GM21528 (cell line): ENCODE measurements around the gene GLUL.
A peak's percentile ranks its signal among the peaks of the same experiment; 100 is the strongest.

Experiments
- ATAC-seq: cut with Tn5 transposase; IDR thresholded peaks from one replicate; pipeline ENCODE4 v1.9.1; 2021; ENCODE audit warnings: mild to moderate bottlenecking, moderate library complexity; ENCODE audit not compliant: unreplicated experiment, low FRiP score

The GLUL gene

DNA sequence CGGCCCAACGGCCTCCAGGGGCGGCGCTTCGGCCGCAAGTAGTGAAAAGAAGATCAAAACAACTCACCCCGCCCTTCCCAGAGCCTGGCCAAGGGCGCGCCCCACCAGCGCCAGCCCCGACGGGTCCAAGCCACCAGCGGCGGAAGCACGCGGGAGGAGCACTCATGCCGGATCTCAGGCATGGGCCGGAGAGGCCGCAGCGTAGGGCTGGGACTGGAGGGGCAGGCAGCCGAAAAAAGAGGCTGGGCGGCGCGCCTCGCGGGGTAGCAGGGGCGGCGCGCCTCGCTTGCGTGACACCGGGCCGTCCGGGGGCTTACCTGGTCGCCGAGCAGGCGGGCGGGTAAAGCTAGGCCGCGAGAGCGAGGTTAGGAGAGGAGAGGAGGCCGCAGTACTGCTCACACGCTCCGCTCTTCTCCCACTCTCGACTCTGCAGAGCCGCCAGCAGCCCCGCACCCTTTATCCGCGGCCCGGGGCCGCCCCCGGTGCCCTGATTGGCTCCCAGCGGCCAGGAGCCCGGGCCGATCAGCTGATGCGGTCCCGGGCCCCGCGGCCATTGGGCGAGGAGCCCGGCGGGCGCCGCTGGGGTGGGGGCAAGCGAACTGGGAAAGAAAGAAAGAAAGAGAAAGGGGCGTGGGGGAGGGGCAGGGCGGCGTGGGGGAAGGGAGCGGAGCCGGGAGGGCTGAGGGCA, at the start of gene GLUL:
TSS of gene GLUL (minus strand) at position 429 of the 688 bp plus-strand sequence. CDS start 3,053 bp downstream, outside the sequence.
- peak; percentile 75 for ATAC-seq

- ATAC-seq: no peak
Observed at GRCh38 chr1:182438326-182438725, 46.7 kb upstream of the GLUL start.

DNA sequence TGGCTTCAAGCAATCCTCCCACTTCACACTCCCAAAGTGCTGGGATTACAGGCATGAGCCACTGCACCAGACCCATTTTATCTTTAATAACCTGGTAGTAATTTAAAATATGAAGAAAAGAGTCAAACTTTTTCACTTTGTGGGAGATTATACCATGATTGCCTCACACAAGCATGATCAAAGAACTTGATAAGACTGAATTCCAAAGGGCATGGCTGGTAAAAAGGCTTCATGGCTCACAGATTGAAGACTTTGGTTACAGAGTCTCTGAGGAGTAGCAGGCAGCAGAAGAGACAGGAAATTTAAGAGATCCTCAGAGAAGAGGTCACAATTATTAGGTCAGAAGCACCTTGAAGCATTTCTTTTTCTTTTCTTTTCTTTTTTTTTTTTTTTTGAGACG, 42.0 kb upstream of the GLUL start:
- no peak for ATAC-seq

- ATAC-seq: no peak
Observed at GRCh38 chr1:182431278-182431677, 39.7 kb upstream of the GLUL start.

DNA sequence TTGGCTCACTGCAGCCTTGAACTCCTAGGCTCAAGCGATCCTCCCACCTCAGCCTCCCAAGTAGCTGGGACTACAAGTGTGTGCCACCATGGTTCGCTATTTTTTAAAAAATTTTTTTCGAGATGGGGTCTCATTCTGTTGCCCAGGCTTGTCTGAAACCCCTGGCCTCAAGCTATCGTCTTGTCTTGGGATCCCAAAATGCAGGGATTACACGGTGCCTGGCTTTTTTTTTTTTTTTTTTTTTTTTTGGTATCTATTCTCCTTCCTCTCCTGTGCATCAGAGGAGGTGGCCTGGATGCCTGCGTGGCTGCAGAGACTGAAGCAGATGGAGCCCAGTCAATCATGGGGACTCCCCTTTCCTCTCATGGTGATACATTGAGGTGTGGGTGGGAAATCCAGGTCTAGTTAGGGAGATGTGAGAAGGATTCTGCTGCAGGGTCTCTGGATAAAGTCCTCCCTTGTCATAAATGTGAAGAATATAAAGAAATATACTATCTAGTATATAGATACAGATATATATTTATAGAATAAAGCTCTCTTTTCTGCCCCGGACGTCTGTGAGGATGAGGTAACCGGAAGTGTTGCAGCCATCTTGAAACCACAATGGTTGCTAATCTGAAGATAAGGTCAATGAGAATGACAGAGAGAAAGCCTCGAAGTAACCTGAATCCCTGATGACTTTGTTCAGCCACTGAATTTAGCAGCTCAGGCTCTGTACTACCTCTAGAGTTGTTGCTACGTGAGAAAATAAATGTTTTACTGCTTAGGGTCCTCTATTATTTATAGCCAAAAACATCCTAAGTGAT, 38.9 kb upstream of the GLUL start:
- no peak for ATAC-seq

DNA sequence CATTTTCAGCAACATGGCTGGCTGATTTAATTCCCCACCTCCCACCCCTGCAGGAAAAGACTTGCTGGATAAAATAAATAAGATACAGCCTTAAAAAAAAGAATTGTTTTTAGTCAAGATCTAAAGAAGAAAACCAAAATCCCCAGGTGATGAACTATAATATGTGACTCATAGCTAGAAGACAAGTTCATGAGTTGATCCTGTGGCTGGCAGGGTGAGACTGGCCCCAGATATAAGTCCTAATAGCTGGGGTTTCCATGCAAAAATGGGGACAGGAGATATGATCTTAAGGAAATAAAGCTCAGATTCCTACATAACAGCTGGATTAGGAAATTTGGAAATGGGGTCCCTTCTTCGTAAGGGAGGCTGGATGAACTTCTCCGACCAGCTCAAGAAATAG, 36.5 kb upstream of the GLUL start:
- no peak for ATAC-seq

- ATAC-seq: peak; percentile 83
Observed at GRCh38 chr1:182426442-182427430, 35.1 kb upstream of the GLUL start.

- no peak for ATAC-seq
Observed at GRCh38 chr1:182415789-182416188, 24.2 kb upstream of the GLUL start.

- no peak for ATAC-seq
Observed at GRCh38 chr1:182413969-182414368, 22.4 kb upstream of the GLUL start.

DNA sequence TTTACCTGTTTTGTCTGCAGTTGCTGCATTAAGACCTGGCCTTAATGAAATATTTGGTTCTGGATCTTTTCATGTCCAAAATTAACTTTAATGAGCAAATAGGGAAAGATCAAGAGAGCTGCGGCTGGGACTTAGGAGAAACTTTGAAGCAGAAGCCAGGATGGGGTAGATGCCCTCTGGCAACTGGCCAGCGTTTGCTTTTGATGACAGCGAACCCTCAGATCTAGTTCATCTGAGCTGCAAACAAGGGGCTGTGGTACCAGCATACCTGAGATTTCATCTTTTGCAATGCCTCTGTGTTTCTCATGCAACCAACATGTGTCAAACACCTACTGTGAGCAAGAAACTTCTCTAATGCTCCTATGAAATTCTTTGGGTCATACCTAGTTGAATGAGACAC, 21.9 kb upstream of the GLUL start:
- ATAC-seq: no peak

DNA sequence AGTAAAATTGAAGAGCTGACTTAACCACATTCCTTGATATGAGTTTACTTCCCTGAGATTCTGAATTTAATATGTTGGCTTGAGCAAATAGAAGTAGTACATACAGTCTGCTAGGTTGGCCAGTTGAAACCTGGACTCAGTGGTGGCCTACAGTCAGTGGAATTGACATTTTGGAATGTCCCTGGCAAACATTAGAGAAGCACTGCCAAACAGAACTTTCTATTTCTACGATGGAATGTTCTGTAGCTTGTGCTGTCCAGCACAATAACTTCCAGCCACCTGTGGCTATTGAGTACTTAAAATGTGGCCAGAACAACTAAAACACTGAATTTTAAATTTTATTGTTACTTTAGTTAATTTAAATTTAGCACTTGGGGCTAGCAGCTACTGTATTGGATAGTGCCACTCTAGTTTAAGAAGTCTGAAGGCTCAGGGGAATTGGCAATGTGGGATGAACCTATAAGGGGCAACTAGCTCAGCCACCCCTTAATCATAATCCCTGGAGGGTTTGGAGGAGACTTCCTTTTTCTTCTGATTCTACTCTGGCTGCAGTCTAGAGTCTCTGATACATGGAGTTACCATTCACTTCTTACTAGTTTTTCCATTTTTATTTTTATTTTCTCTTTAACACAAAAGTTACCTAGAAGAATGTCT, 19.2 kb upstream of the GLUL start:
- ATAC-seq: no peak

GRCh38 chr1:182410138-182410537, 18.5 kb upstream of the GLUL start:
- no peak for ATAC-seq

DNA sequence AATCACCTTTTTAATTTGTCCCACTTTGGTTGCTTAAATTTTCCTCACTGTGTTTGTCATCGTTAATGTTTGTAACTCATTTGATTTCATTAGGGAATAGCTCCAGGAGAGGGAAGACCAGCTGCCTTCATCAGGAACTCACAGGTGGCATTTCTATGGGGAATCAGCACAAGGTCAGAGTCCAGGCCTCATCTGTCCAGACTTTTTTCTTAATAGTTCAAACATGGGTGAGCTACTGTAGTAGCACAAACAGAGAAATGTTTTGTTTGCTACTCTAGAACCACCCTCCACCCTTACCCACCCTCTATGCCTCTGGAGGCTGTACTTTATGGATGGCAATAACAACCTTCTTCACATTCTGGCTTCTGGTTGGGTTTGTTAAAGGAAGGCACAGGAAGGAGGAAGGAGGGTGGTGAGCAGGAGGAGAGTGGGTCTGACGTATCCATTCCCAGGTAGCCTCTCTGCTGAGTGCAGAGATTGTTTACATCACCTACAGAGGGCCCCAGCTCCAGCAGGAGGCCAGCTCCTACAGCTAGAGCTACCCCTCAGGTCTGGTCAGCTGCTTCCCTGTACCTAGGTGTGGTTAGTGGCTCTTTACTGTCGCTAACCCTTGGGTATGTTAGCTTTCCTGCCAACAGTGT, 17.0 kb upstream of the GLUL start:
- no peak for ATAC-seq

- no peak for ATAC-seq
Observed at GRCh38 chr1:182407724-182408123, 16.1 kb upstream of the GLUL start.

- ATAC-seq: no peak
Observed at GRCh38 chr1:182406012-182406411, 14.4 kb upstream of the GLUL start.

GRCh38 chr1:182405578-182405977, 14.0 kb upstream of the GLUL start:
- ATAC-seq: no peak

- no peak for ATAC-seq
Observed at GRCh38 chr1:182404781-182405180, 13.2 kb upstream of the GLUL start.

DNA sequence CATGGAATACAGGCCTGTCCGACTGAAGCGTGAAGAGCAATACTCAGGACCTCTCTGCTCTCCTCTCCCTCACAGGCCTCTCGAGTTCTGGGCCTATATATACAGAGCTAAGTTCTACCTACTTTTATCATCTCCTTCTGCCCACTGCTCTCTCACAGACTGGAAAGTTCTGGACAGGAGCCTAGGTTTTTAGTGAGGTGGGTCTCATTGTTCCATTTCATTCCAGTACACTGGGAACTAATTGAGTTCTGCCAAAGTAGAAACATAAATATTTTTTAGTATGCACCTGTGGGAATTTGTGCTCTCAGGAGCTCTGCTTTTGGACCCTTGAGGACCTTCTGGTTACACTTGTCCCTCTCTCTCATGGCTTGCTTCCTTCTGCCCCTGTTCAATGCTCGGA, 9.0 kb upstream of the GLUL start, which contains the start of gene TEDDM1:
TSS of gene TEDDM1 (minus strand) at position 101 of the 400 bp plus-strand sequence. CDS start 182 bp downstream, outside the sequence.
- no peak for ATAC-seq

GRCh38 chr1:182397653-182398393, 6.2 kb upstream of the GLUL start:
- no peak for ATAC-seq
